ENCODE data around the gene KRTAP17-1.

Gene KRTAP17-1

GRCh38 chr17:41333098-41333497 lies 17.6 kb upstream of the KRTAP17-1 start:
- no peak for DNase-seq

GRCh38 chr17:41332239-41332638 lies 16.7 kb upstream of the KRTAP17-1 start:
- no peak for DNase-seq

- no peak for DNase-seq
Measured at GRCh38 chr17:41331606-41332005, 16.1 kb upstream of the KRTAP17-1 start.

GRCh38 chr17:41329279-41329948 lies 13.9 kb upstream of the KRTAP17-1 start:
- DNase-seq, result peak in 9 of 56 donors; percentile 6 to 28 (median 14)

GRCh38 chr17:41328207-41328606 lies 12.7 kb upstream of the KRTAP17-1 start:
- no peak for DNase-seq

DNA sequence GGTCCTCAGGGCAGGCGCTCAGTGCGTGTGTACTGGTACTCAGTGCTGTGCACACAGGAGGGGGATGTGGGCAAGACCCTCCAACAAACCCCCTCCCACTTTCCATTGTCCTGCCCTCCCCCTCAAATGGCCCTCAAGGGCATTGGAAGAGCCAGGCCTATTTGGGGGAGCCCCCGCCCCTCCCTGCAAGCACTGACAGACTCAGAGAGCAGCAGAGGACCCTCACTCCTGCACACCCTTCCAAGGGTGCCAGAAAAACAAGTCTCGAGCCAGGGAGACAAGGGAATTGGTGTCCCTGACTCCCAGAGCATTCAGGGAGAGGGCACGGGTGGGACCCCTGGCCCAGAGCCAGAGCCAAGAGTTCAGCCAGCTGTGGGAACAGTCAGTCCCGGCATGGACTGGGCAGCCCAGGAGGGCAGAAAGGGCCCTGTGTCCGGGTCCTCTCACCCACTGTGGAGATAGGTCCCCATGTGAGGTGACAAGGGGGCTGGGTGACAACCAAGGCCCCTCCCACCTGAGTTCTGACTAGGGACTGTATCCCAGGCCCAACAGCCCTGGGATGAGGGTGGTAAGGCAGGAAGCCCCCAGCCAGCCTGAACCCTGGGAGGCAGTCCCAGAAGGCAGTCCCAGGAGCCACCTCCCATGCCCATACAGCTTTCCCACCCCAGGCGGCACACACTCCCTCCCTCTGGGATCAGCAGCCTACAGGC lies 12.1 kb upstream of the KRTAP17-1 start:
- DNase-seq, result no peak

DNA sequence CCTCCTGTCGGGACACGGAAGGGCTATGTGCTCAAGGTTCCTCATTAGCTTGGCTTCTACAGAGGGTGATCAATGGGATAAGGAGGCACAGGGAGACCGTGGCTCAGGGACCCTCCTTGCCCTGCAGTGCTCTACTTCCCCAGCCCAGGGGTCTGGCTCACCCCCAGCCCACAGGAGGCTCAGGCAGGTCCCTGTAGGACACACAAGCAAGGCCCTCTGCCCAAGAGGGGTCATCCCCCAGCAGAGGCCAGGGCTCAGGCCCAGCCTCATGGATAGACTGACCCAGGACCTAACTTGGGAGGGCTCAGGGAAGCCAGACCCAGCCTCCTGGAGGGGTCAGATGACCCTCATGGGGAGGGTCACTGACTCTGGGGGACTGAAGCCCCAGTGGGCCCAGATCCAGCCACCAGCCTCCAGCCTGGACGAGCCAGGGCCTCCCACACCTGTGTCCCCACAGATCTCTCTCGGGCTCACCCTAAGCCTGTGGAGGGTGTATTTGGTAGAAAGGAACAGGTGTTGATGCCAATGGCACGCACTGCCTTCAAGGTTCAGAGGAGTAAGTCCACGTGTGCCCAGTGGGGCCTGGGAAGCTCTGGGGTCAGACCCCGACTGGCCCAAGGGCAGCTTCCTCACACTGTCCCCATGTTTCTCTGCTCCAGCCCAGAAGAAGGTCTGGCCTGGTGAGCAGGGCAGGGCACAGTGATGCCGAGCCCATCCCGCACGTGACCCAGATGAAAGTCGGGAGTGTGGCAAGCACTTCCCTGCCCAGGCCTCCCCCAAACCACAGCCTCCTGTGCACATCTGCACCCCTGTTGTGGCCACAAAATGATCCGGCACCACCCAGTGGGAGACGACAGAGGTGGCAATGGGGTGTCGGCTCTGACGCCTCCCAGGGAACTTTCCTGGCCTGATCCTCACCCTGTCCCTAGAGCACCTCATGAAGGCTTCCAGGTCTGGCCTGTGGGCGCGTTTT lies 10.9 kb upstream of the KRTAP17-1 start:
- no peak for DNase-seq

- no peak for DNase-seq
Measured at GRCh38 chr17:41325611-41326010, 10.1 kb upstream of the KRTAP17-1 start.

DNA sequence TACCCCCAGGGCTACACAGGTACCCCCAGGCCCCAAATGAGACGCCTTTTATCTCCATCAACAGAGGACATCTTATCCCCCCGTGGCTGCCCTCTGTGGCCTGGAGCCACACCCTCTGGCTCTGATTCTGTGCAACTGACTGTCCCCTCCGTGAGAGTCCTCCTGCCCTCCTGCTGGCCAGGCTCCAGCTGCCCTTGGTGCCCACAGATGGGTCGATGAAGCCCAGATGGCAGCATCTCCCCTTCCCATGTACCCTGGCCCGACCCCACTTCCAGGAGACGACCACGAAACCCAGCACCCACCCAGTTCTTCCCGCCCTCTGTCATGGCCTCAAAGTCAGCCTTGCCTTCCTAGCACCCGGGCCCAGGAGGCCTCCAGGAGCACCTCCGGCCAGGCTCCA lies 9.6 kb upstream of the KRTAP17-1 start:
- DNase-seq, result no peak

- no peak for DNase-seq
Measured at GRCh38 chr17:41324180-41325075, 8.9 kb upstream of the KRTAP17-1 start.

GRCh38 chr17:41322903-41323895 lies 7.7 kb upstream of the KRTAP17-1 start:
- DNase-seq, result no peak

DNA sequence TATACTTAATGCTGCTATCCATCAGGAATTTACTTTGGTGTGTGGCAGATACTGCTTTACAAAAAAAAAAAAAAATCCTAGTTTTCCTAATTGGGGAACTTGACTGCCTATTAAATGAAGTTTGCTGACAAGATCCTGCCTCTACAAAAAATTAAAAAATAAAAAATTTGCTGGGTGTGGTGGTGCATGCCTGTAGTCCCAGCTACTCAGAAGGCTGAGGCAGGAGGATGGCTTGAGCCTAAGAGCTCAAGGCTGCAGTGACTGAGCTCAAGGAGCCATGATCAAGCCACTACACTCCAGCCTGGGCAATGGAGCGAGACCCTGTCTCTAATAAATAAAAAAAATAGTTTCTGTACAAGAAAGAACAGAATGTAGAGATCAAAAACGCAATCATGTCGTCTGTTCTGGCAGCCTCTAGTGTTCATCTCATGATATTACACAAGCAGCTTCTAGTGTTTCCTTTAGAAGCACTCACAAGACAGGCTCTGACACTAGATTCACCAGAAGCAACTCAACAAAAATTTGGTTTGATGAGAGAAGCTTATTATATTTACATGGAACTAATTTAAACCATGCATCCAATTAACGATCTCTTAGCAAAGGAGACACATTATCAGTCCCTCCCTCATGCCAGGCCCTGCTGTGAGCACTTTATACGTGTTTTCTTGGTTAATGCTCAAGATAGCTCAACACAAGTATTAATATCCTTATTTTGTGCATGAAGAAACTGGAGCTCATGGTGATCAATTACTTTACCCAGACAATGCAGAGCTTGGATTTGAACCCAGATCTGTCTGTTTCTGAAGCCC lies 6.8 kb upstream of the KRTAP17-1 start:
- no peak for DNase-seq

DNA sequence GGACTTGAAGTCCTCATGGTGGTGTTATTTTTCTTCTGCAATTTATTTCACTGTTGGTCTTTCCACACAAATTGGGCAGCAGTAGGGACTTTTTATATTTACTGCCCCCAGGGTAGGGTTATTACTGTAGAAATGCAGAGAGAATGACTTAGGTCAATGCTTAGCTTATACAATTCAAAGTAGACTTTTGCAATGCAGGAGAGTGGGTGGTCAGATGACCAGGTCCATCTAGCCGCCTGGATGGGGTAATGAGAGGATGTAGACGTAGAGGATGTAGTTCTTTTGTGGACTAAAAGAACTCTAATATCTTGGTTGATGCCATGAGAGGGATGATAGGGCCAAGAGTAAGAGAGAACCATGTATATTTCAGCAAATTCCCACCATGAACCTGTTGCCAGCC lies 2.7 kb upstream of the KRTAP17-1 start:
- DNase-seq, result no peak

DNA sequence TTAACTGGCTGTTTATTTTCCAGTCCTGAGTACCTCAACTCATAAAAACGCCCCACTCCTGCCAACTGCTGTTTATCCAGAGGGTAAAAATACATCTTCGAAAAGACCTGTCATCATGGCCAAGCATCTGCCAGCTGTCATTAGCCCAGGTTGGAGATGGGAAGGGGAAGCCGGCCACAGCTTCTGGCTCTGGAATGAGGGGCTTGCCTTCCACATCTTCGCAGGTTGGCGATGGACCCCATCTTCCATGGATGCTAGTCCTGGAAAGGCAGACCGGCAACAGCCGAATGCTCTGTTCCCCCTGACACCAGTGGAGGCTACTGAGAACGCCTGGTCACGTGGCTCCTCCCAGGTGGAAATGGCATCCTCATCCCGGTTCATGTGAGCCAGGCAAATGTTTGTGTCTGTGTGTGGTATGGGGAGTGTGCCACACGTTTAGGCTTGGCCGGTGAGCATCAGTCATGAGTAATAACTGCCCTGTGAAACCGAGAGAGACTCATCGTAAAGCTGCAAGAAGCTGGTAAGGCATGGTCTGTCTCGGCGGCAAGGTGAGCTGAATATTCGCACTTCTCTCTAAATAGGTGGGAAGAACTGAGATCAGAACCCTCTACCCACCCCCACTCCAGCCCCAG lies 420 bp upstream of the KRTAP17-1 start:
- no peak for DNase-seq

DNA sequence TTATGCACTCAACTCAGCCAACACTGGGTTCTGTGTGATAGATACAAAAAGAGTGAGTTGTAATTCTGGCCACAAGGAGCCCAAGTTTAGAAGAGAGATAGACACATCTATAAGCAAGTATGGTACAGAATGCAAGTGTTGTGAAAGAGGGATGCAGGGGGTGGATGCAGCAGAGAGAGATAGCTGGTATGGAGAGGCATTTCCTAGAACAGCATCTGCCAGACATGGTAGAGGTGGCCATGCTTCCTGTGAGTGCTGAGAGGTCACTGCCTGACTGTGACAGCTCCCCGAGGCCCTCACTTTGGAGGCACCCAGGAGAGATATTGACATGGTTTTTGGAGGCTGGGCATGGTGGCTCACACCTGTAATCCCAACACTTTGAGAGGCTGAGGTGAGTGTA lies 4.4 kb downstream of the KRTAP17-1 start:
- DNase-seq, result no peak

DNA sequence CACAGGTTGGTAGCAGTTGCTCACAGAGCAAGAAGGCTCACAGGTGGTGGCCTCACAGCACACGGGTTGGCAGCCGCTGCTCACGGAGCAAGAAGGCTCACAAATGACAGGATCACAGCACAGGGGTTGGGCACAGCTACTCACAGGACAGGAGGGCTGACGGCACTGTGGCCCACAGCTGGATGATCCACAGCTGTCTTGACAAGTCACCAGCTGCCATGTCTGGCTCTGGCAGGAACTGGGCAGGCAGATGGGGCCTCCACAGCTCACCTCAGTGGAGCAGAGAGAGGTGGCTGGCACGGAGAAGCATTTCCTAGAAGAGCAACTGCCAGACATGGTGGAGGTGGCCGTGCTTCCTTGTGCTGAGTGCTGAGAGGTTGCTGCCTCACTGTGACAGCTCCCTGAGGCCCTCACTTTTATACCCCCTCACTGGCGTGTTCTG lies 6.6 kb downstream of the KRTAP17-1 start, which contains the start of gene KRTAP16-1:
KRTAP16-1 (minus strand) TSS at position 392 of the 442 bp plus-strand sequence; CDS start at position 336, 56 bp downstream.
- no peak for DNase-seq

GRCh38 chr17:41308251-41308917 lies 7.1 kb downstream of the KRTAP17-1 start:
- DNase-seq, result peak in 4 of 56 donors; percentile 8 to 33 (median 10)
